Measurements from ENCODE around the gene TNKS1BP1.

The TNKS1BP1 gene

DNA sequence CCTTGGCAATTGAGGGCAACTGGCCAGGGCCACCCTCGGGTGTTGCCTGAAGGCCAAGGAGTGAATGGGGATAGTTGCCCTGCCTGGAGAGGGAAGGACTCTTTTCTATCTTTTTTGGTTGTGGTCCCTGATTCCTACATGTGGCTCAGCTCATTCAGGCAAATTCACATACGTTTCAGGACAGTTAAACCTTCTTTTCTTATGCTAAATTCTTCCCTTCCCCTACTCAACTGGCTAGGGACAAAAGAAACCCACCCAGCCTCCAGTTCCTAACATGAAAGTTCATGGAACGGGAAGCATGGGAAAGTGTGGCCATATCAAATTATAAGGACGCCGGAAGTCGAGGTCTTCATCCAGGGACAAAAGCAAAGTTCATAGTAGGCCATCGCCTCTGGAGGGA is 61.4 kb downstream of the TNKS1BP1 start:
- no peak for TF ChIP-seq CTCF (IDR thresholded peaks at IDR 0.05; ENCODE audit: extremely low read depth, insufficient read depth, missing control alignments)
- DNase-seq (ENCODE audit: low spot score) = no peak
- in situ Hi-C loops (cut with MboI; ENCODE audit: low pct_unique_long_range_greater_than_20kb, low sequenced_read_pairs, unreplicated experiment) = no loop called here

DNA sequence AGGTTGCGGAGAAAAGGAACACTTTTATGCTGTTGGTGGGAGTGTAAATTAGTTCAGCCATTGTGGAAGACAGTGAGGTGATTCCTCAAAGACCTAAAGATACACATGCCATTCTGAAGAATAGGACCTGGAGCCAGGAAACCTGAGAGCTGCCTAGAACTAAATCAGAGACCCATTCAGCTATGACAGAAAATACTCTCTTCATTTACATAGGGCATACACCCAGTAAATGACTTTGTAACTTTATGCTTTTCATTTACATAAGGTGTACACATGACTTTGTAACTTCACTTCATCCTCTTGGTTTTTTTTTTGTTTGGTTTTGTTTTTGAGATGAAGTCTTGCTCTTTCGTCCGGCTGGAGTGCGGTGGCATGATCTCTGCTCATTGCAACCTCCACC is 62.6 kb downstream of the TNKS1BP1 start:
- no peak for TF ChIP-seq CTCF (IDR thresholded peaks at IDR 0.05; ENCODE audit: extremely low read depth, insufficient read depth, missing control alignments)
- in situ Hi-C loops (cut with MboI; ENCODE audit: low pct_unique_long_range_greater_than_20kb, low sequenced_read_pairs, unreplicated experiment) = no loop called here
- no peak for DNase-seq (ENCODE audit: low spot score)

- no peak for TF ChIP-seq CTCF (IDR thresholded peaks at IDR 0.05; ENCODE audit: extremely low read depth, insufficient read depth, missing control alignments)
- in situ Hi-C loops (cut with MboI; ENCODE audit: low pct_unique_long_range_greater_than_20kb, low sequenced_read_pairs, unreplicated experiment) = no loop called here
- DNase-seq (ENCODE audit: low spot score) = no peak
Observed at GRCh38 chr11:57260937-57261783, 63.6 kb downstream of the TNKS1BP1 start.

DNA sequence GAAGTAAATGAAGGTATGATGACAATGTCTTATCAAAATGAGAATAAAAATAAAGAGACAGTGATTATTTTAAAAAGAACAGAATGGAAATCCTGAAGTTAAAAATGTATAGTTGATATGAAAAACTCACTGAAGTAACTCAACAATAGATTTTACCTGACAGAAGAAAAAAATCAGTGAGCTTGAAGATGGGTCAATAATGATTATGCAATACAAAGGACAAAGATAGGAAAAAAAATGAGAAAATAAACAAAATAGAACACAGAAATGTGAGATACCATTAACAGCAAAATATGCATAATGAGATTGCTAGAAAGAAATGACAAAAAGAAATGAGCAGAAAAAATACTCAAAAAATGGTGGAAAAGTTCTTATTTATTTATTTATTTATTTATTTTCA is 68.6 kb downstream of the TNKS1BP1 start:
- in situ Hi-C loops (cut with MboI; ENCODE audit: low pct_unique_long_range_greater_than_20kb, low sequenced_read_pairs, unreplicated experiment) = no loop called here
- no peak for DNase-seq (ENCODE audit: low spot score)
- no peak for TF ChIP-seq CTCF (IDR thresholded peaks at IDR 0.05; ENCODE audit: extremely low read depth, insufficient read depth, missing control alignments)

GRCh38 chr11:57255618-57256017 is 69.1 kb downstream of the TNKS1BP1 start:
- no peak for TF ChIP-seq CTCF (IDR thresholded peaks at IDR 0.05; ENCODE audit: extremely low read depth, insufficient read depth, missing control alignments)
- in situ Hi-C loops (cut with MboI; ENCODE audit: low pct_unique_long_range_greater_than_20kb, low sequenced_read_pairs, unreplicated experiment) = no loop called here
- DNase-seq (ENCODE audit: low spot score) = no peak

GRCh38 chr11:57254631-57255030 is 70.1 kb downstream of the TNKS1BP1 start:
- no peak for DNase-seq (ENCODE audit: low spot score)
- in situ Hi-C loops (cut with MboI; ENCODE audit: low pct_unique_long_range_greater_than_20kb, low sequenced_read_pairs, unreplicated experiment) = no loop called here
- TF ChIP-seq CTCF (IDR thresholded peaks at IDR 0.05; ENCODE audit: extremely low read depth, insufficient read depth, missing control alignments) = no peak

All from GM13977 (cell line).